Lower leg skin (tissue), 4 donors: Measurements from ENCODE around the gene RPS6KA6. TPM values are rescaled to one million over a fixed set of nuclear protein-coding genes. Genes with fewer than 3 reads are reported as not detected.

ENCODE experiments used
- DNase-seq, 2 donors: peaks; one replicate each; pipeline ENCODE4 v3.0.0-alpha.2; 2019; ENCODE audit warnings: low spot score in 2 of 2
- H3K4me3 ChIP-seq: fragments of 200-600 bp; sonication (generic); 2 replicates; pipeline ENCODE4 v1.5.1; 2017; ENCODE audit warnings: mild to moderate bottlenecking, low read depth; ENCODE audit not compliant: poor library complexity, severe bottlenecking
- CTCF ChIP-seq, 3 donors: fragments of 450-650 bp; IDR thresholded peaks; one replicate each; pipeline ENCODE4 v1.5.1; 2016; ENCODE audit warnings: antibody characterized with exemption in 3 of 3, mild to moderate bottlenecking in 3 of 3, moderate library complexity in 2 of 3
- POLR2A ChIP-seq, 2 donors: fragments of 450-650 bp; IDR thresholded peaks; one replicate each; pipeline ENCODE4 v1.6.1; 2016 to 2017; ENCODE audit warnings: antibody characterized with exemption in 2 of 2, mild to moderate bottlenecking in 1 of 2, moderate library complexity in 1 of 2
- WGBS, 2 donors: methylation state at CpG; one replicate each; pipeline ENCODE4 v1.1.5; 2018; 5-methylcytosine and 5-hydroxymethylcytosine counted together
- intact Hi-C: fragments of 100-400 bp; cut with DNase I; formaldehyde crosslinking; loops from one replicate; pipeline ENCODE4 v1.15.0; 2023; ENCODE audit warnings: low total_unique reads
- total RNA-seq, 4 donors: library from RNA; depleted of rRNA; stranded (reverse); fragments of >200 nt; gene quantifications; one replicate each; pipeline ENCODE4 v1.1.0, GENCODE V29; 2016

Gene RPS6KA6
- total RNA-seq, 4 donors from 2014 or later, result 1.9 to 4.1 (median 3.4) TPM

- H3K4me3 ChIP-seq, result no peak overlapping the region
- intact Hi-C loops, result no loop called here
- no peak for DNase-seq
- 83 to 89% methylated on average over 3 of the region's 3 CpGs for WGBS, 2 donors
- TF ChIP-seq POLR2A (IDR thresholded peaks at IDR 0.05), result no peak
- no peak for TF ChIP-seq CTCF (IDR thresholded peaks at IDR 0.05)
Measured at GRCh38 chrX:84175274-84175673, 12.7 kb downstream of the RPS6KA6 start.

GRCh38 chrX:84174348-84174747 lies 13.7 kb downstream of the RPS6KA6 start:
- H3K4me3 ChIP-seq, result no peak overlapping the region
- WGBS, 2 donors, result 83 to 88% methylated on average over 2 of the region's 2 CpGs
- no peak for DNase-seq
- TF ChIP-seq CTCF (IDR thresholded peaks at IDR 0.05), result no peak
- TF ChIP-seq POLR2A (IDR thresholded peaks at IDR 0.05), result no peak
- intact Hi-C loops, result loop anchor here (5.0 kb wide), 1 partner anchor 1823 kb away; no protein-coding TSS in a partner anchor

- intact Hi-C loops, result loop anchor here (5.0 kb wide), 1 partner anchor 1826 kb away; no protein-coding TSS in a partner anchor
- TF ChIP-seq CTCF (IDR thresholded peaks at IDR 0.05) (no peak), POLR2A (IDR thresholded peaks at IDR 0.05) (no peak)
- no peak overlapping the region for H3K4me3 ChIP-seq
- DNase-seq, result no peak
- 37 to 83% methylated on average over 1 to 2 of the region's 2 CpGs for WGBS, 2 donors
Measured at GRCh38 chrX:84170931-84171330, 17.1 kb downstream of the RPS6KA6 start.

GRCh38 chrX:84168574-84168973 lies 19.4 kb downstream of the RPS6KA6 start:
- no peak overlapping the region for H3K4me3 ChIP-seq
- 78 to 90% methylated on average over 2 of the region's 2 CpGs for WGBS, 2 donors
- no peak for TF ChIP-seq POLR2A (IDR thresholded peaks at IDR 0.05)
- TF ChIP-seq CTCF (IDR thresholded peaks at IDR 0.05), result no peak
- intact Hi-C loops, result no loop called here
- no peak for DNase-seq

- intact Hi-C loops, result no loop called here
- DNase-seq, result no peak
- H3K4me3 ChIP-seq, result no peak overlapping the region
- TF ChIP-seq POLR2A (IDR thresholded peaks at IDR 0.05), result no peak
- no peak for TF ChIP-seq CTCF (IDR thresholded peaks at IDR 0.05)
- 44 to 67% methylated on average over 2 of the region's 2 CpGs for WGBS, 2 donors
Measured at GRCh38 chrX:84168095-84168494, 19.9 kb downstream of the RPS6KA6 start.

- intact Hi-C loops, result no loop called here
- TF ChIP-seq POLR2A (IDR thresholded peaks at IDR 0.05) (no peak), CTCF (IDR thresholded peaks at IDR 0.05) (no peak)
- DNase-seq, result no peak
- WGBS, 2 donors, result 61 to 75% methylated on average over 1 of the region's 1 CpG
- no peak overlapping the region for H3K4me3 ChIP-seq
Measured at GRCh38 chrX:84165711-84166110, 22.3 kb downstream of the RPS6KA6 start.
